KMS-11 (cell line): Measurements from ENCODE around the gene FBLN7.
"Not testable (repeated sequence)": the region's sequence is repeated elsewhere in the genome, so short reads cannot be mapped to it uniquely, and the experiment has no call there.

ENCODE experiments used
- H2AFZ ChIP-seq: fragments of 200-600 bp; sonication (generic); 2 replicates; pipeline ENCODE4 v1.6.1; 2016; ENCODE audit warnings: antibody characterized with exemption, mixed run types, low read depth
- H3K27ac ChIP-seq: fragments of 200-600 bp; sonication (generic); 2 replicates; pipeline ENCODE4 v1.6.1; 2016; ENCODE audit warnings: mild to moderate bottlenecking, mixed run types
- H3K27me3 ChIP-seq: fragments of 200-600 bp; sonication (generic); 2 replicates; pipeline ENCODE4 v1.6.1; 2017; ENCODE audit warnings: mild to moderate bottlenecking, low read depth, mixed run types, moderate library complexity; ENCODE audit not compliant: insufficient read depth
- H3K36me3 ChIP-seq: fragments of 200-600 bp; sonication (generic); 2 replicates; pipeline ENCODE4 v1.6.1; 2017; ENCODE audit warnings: mild to moderate bottlenecking, mixed run types; ENCODE audit not compliant: insufficient read depth
- H3K4me1 ChIP-seq: fragments of 200-600 bp; sonication (generic); 2 replicates; pipeline ENCODE4 v1.6.1; 2016; ENCODE audit warnings: mild to moderate bottlenecking, low read depth, mixed run types; ENCODE audit not compliant: poor library complexity, severe bottlenecking
- H3K4me2 ChIP-seq: fragments of 200-600 bp; sonication (generic); 2 replicates; pipeline ENCODE4 v1.7.0; 2016; ENCODE audit warnings: mild to moderate bottlenecking, mixed run types
- H3K4me3 ChIP-seq: fragments of 200-600 bp; sonication (generic); IDR thresholded peaks from 2 replicates; pipeline ENCODE4 v1.6.1; 2017; ENCODE audit warnings: low read depth, low read length, mixed read lengths; ENCODE audit not compliant: insufficient read depth
- H3K79me2 ChIP-seq: fragments of 200-600 bp; sonication (generic); 2 replicates; pipeline ENCODE4 v1.6.1; 2016; ENCODE audit warnings: low read depth, mixed run types; ENCODE audit not compliant: insufficient read depth
- H3K9ac ChIP-seq: fragments of 200-600 bp; sonication (generic); 2 replicates; pipeline ENCODE4 v1.6.1; 2016; ENCODE audit warnings: mild to moderate bottlenecking, mixed run types
- H4K20me1 ChIP-seq: fragments of 200-600 bp; sonication (generic); 2 replicates; pipeline ENCODE4 v1.6.1; 2016; ENCODE audit warnings: mild to moderate bottlenecking, mixed run types; ENCODE audit not compliant: insufficient read depth
- TF ChIP-seq, protein P1 (sequence below): fragments of 200-600 bp; sonication (generic); conservative IDR thresholded peaks from 2 replicates; pipeline ENCODE4 v1.6.1; 2017; ENCODE audit warnings: low read depth, mild to moderate bottlenecking, antibody characterized with exemption, low read length, moderate library complexity, mixed read lengths

The FBLN7 gene

DNA sequence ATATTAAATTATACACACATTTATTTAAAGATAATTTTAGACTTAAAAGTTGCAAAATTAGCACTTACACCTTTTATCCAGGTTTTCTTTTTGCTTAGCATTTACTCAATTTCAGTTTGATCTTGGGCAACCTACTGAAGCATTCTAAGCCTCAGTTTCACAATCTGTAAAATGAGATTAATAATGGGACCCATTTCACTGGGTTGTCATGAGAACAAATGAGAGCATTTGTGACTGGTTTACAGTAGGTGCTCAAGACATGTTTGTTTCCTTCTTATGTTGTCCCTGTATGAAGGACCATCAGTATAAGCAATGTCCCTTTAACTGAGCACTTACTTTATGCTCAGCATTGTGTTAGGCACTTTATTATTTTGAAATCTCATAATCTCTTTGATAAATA, 4.8 kb upstream of the FBLN7 start:
- Histone ChIP-seq H3K9ac (no peak overlapping the region), H3K4me2 (no peak overlapping the region), H3K27me3 (no peaks in the 10 kb centered on the region), H2AFZ (no peak overlapping the region), H3K79me2 (no peaks in the 10 kb centered on the region), H4K20me1 (no peaks in the 10 kb centered on the region), H3K4me3 (no peak overlapping the region), H3K36me3 (no peaks in the 10 kb centered on the region), H3K27ac (no peak overlapping the region), H3K4me1 (peaks cover 9% of the 10 kb centered on the region)
- TF ChIP-seq, protein P1, sequence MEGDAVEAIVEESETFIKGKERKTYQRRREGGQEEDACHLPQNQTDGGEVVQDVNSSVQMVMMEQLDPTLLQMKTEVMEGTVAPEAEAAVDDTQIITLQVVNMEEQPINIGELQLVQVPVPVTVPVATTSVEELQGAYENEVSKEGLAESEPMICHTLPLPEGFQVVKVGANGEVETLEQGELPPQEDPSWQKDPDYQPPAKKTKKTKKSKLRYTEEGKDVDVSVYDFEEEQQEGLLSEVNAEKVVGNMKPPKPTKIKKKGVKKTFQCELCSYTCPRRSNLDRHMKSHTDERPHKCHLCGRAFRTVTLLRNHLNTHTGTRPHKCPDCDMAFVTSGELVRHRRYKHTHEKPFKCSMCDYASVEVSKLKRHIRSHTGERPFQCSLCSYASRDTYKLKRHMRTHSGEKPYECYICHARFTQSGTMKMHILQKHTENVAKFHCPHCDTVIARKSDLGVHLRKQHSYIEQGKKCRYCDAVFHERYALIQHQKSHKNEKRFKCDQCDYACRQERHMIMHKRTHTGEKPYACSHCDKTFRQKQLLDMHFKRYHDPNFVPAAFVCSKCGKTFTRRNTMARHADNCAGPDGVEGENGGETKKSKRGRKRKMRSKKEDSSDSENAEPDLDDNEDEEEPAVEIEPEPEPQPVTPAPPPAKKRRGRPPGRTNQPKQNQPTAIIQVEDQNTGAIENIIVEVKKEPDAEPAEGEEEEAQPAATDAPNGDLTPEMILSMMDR, result no peak

DNA sequence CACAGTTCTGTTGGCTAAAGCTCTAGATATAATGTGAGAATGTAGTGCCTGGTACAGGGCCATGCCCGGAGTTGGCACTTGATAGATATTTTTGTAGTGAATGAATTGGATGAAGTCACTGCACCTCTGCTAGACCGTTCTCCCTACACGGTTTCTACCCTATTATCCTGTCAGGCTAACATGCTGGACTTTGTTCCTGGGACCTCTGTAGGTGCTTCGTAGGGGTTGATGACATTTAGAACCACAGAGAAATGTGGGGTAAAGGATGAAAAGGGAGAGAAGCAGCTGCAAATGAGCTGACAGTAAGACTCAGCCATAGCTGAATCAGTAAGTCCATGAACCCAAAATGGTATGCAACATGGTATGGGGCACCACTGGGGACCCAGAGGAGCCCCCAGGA, 4.1 kb upstream of the FBLN7 start:
- no peaks in the 10 kb centered on the region for H3K36me3 ChIP-seq
- H3K27ac ChIP-seq, result no peak overlapping the region
- H3K4me1 ChIP-seq, result peaks cover 9% of the 10 kb centered on the region
- no peaks in the 10 kb centered on the region for H3K79me2 ChIP-seq
- no peaks in the 10 kb centered on the region for H3K27me3 ChIP-seq
- H3K9ac ChIP-seq, result no peak overlapping the region
- no peak overlapping the region for H3K4me2 ChIP-seq
- H2AFZ ChIP-seq, result no peak overlapping the region
- TF ChIP-seq, protein P1, result no peak
- no peak overlapping the region for H3K4me3 ChIP-seq
- no peaks in the 10 kb centered on the region for H4K20me1 ChIP-seq

DNA sequence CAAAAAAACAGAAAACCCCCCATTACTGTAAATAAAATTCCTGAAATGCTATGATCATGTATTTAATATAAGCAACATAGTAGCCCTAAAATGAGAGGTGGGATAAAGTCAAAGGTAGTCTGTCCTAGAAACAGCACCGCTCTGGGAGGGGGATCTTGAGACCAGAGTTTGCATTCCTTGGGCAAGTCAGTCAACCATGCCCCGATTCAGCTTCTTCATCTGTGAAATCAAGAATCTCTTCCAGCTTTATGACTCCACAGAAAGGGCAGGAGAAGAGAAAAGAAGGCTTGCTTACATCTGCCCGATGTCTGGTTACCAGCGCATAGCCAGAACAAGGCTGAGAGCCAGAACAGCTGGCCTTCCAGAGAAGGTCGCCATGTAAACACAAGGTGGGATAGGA, 2.1 kb upstream of the FBLN7 start:
- Histone ChIP-seq H3K4me2 (no peak overlapping the region), H4K20me1 (no peaks in the 10 kb centered on the region), H3K4me3 (no peak overlapping the region), H3K79me2 (no peaks in the 10 kb centered on the region), H3K4me1 (peaks cover 9% of the 10 kb centered on the region), H3K27ac (no peak overlapping the region), H3K36me3 (no peaks in the 10 kb centered on the region), H3K9ac (no peak overlapping the region), H3K27me3 (no peaks in the 10 kb centered on the region), H2AFZ (no peak overlapping the region)
- TF ChIP-seq, protein P1, result no peak

DNA sequence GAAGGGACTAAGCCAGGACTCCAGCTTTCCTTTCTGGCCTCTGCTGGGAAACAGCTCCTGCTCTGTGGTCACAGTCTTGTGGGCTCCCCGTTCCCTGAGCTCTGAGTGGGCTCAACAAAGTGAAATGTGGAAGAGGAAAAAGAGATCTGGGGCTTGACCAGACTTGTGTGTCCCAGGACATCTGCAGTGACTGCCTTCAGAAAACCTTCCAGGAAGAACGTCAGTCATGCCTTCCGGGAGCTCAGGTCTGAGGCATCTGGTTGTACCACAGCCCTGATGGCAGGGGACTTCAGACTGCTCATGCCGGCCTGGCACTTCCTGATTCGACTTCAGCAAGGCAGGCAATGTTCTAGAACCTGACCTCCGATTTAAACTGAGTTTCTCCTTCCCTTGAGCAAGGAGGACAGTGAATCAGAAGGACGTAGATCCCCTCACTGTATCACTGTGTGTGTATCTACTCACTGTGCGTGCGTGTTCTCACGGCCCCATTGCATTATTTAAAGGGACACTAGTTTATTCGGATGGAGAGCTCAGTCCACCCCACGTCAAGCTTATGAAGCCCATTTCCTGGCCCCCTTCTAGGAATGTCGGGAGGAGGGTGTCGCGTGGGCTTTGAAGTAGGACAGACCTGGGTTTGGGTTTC, 548 bp upstream of the FBLN7 start:
- TF ChIP-seq, protein P1, result no peak
- Histone ChIP-seq H3K4me3 (no peak overlapping the region), H4K20me1 (no peaks in the 10 kb centered on the region), H3K79me2 (no peaks in the 10 kb centered on the region), H3K27ac (no peak overlapping the region), H3K27me3 (no peaks in the 10 kb centered on the region), H3K36me3 (no peaks in the 10 kb centered on the region), H3K9ac (no peak overlapping the region), H2AFZ (no peak overlapping the region), H3K4me2 (no peak overlapping the region), H3K4me1 (peaks cover 4% of the 10 kb centered on the region)

DNA sequence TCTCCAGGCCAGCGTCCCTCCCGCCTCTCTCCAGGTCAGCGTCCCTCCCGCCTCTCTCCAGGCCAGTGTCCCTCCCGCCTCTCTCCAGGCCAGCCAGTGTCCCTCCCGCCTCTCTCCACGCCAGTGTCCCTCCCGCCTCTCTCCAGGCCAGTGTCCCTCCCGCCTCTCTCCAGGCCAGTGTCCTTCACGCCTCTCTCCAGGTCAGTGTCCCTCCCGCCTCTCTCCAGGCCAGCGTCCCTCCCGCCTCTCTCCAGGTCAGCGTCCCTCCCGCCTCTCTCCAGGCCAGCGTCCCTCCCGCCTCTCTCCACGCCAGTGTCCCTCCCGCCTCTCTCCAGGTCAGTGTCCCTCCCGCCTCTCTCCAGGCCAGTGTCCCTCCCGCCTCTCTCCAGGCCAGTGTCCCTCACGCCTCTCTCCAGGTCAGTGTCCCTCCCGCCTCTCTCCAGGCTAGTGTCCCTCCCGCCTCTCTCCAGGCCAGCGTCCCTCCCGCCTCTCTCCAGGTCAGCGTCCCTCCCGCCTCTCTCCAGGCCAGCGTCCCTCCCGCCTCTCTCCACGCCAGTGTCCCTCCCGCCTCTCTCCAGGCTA, 939 bp downstream of the FBLN7 start:
- H3K9ac ChIP-seq, H3K79me2 ChIP-seq, H3K4me3 ChIP-seq, H3K4me1 ChIP-seq, H2AFZ ChIP-seq, H4K20me1 ChIP-seq, H3K27me3 ChIP-seq, H3K4me2 ChIP-seq, H3K36me3 ChIP-seq, H3K27ac ChIP-seq: not testable (repeated sequence)

DNA sequence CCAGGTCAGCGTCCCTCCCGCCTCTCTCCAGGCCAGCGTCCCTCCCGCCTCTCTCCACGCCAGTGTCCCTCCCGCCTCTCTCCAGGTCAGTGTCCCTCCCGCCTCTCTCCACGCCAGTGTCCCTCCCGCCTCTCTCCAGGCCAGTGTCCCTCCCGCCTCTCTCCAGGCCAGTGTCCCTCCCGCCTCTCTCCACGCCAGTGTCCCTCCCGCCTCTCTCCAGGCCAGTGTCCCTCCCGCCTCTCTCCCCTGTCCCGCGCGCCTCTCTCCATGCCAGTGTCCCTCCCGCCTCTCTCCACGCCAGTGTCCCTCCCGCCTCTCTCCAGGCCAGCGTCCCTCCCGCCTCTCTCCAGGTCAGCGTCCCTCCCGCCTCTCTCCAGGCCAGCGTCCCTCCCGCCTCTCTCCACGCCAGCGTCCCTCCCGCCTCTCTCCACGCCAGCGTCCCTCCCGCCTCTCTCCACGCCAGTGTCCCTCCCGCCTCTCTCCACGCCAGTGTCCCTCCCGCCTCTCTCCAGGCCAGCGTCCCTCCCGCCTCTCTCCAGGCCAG, 1.5 kb downstream of the FBLN7 start:
- H3K27ac ChIP-seq, H3K9ac ChIP-seq, H2AFZ ChIP-seq, H3K4me2 ChIP-seq, H3K27me3 ChIP-seq, H4K20me1 ChIP-seq, H3K79me2 ChIP-seq, H3K4me1 ChIP-seq, H3K4me3 ChIP-seq, H3K36me3 ChIP-seq: not testable (repeated sequence)
